Epithelial cell of esophagus (primary cell): ENCODE data around the gene PHF21A.
"Not testable (repeated sequence)": the region's sequence is repeated elsewhere in the genome, so short reads cannot be mapped to it uniquely, and the experiment has no call there.

Source experiments
- DNase-seq: peaks from one replicate; pipeline ENCODE4 v3.0.0; 2010; ENCODE audit warnings: low read depth
- H3K4me3 ChIP-seq: 2 replicates; pipeline ENCODE4 v1.5.1; 2011; ENCODE audit warnings: mild to moderate bottlenecking, low read length, control low read depth
- CTCF ChIP-seq: IDR thresholded peaks from 2 replicates; pipeline ENCODE4 v1.5.1; 2011; ENCODE audit warnings: low read depth, mild to moderate bottlenecking, low read length, control low read depth, inconsistent platforms; ENCODE audit not compliant: insufficient read depth; ENCODE audit errors: missing control alignments

PHF21A gene

GRCh38 chr11:45902452-45903380 is 218.5 kb downstream of the PHF21A start:
- no peak overlapping the region for H3K4me3 ChIP-seq
- DNase-seq = no peak
- no peak for TF ChIP-seq CTCF

GRCh38 chr11:45901626-45902025 is 219.6 kb downstream of the PHF21A start:
- no peak for DNase-seq
- H3K4me3 ChIP-seq = no peak overlapping the region
- TF ChIP-seq CTCF = no peak

GRCh38 chr11:45900916-45901617 is 220.2 kb downstream of the PHF21A start:
- no peak for DNase-seq
- no peak overlapping the region for H3K4me3 ChIP-seq
- TF ChIP-seq CTCF = no peak

- DNase-seq = not testable (repeated sequence)
- H3K4me3 ChIP-seq = peak overlapping the region; percentile 13
Measured at GRCh38 chr11:45900175-45900800, 221.0 kb downstream of the PHF21A start.

GRCh38 chr11:45899448-45900174 is 221.6 kb downstream of the PHF21A start:
- H3K4me3 ChIP-seq = peak overlapping the region; percentile 38
- no peak for TF ChIP-seq CTCF
- peak; percentile 82 for DNase-seq

- no peak overlapping the region for H3K4me3 ChIP-seq
- no peak for DNase-seq
- no peak for TF ChIP-seq CTCF
Measured at GRCh38 chr11:45899086-45899447, 222.2 kb downstream of the PHF21A start.

- no peak overlapping the region for H3K4me3 ChIP-seq
- no peak for TF ChIP-seq CTCF
- no peak for DNase-seq
Measured at GRCh38 chr11:45897556-45897955, 223.7 kb downstream of the PHF21A start.
